Hematopoietic multipotent progenitor cell treated with erythropoietin and hydrocortisone succinate and interleukin-3 and kit ligand, for 6 days (in vitro differentiated cells): ENCODE measurements around the gene PRPF40A.

Experiments
- DNase-seq: peaks from one replicate; pipeline ENCODE4 v3.0.0-alpha.2; 2015

PRPF40A gene

GRCh38 chr2:152716805-152717227 is 445 bp downstream of the PRPF40A start:
- peak; percentile 75 for DNase-seq

GRCh38 chr2:152715854-152716428 is 1.3 kb downstream of the PRPF40A start:
- peak; percentile 87 for DNase-seq

- no peak for DNase-seq
Observed at GRCh38 chr2:152715112-152715511, 2.1 kb downstream of the PRPF40A start.

- DNase-seq, result no peak
Observed at GRCh38 chr2:152710713-152711112, 6.5 kb downstream of the PRPF40A start.

- no peak for DNase-seq
Observed at GRCh38 chr2:152708742-152709141, 8.5 kb downstream of the PRPF40A start.

- no peak for DNase-seq
Observed at GRCh38 chr2:152706477-152707021, 10.7 kb downstream of the PRPF40A start.

GRCh38 chr2:152701198-152701597 is 16.1 kb downstream of the PRPF40A start:
- no peak for DNase-seq

GRCh38 chr2:152696476-152696875 is 20.8 kb downstream of the PRPF40A start:
- DNase-seq, result no peak

- no peak for DNase-seq
Observed at GRCh38 chr2:152695763-152696162, 21.5 kb downstream of the PRPF40A start.

GRCh38 chr2:152694161-152694661 is 23.1 kb downstream of the PRPF40A start:
- DNase-seq, result peak; percentile 60

GRCh38 chr2:152693033-152693432 is 24.2 kb downstream of the PRPF40A start:
- DNase-seq, result no peak

GRCh38 chr2:152686321-152686720 is 30.9 kb downstream of the PRPF40A start:
- DNase-seq, result no peak

- no peak for DNase-seq
Observed at GRCh38 chr2:152683400-152683799, 33.9 kb downstream of the PRPF40A start.

GRCh38 chr2:152682663-152683062 is 34.6 kb downstream of the PRPF40A start:
- DNase-seq, result no peak

- DNase-seq, result no peak
Observed at GRCh38 chr2:152678808-152679207, 38.5 kb downstream of the PRPF40A start.

- DNase-seq, result no peak
Observed at GRCh38 chr2:152676461-152676860, 40.8 kb downstream of the PRPF40A start.

GRCh38 chr2:152674334-152674733 is 42.9 kb downstream of the PRPF40A start:
- DNase-seq, result no peak

- DNase-seq, result no peak
Observed at GRCh38 chr2:152664725-152665124, 52.5 kb downstream of the PRPF40A start.

- no peak for DNase-seq
Observed at GRCh38 chr2:152661076-152661475, 56.2 kb downstream of the PRPF40A start.

GRCh38 chr2:152658221-152658620 is 59.0 kb downstream of the PRPF40A start:
- DNase-seq, result no peak

GRCh38 chr2:152657043-152657442 is 60.2 kb downstream of the PRPF40A start:
- no peak for DNase-seq

GRCh38 chr2:152655880-152656279 is 61.4 kb downstream of the PRPF40A start:
- no peak for DNase-seq

- DNase-seq, result no peak
Observed at GRCh38 chr2:152651834-152652233, 65.4 kb downstream of the PRPF40A start.

- no peak for DNase-seq
Observed at GRCh38 chr2:152650768-152651371, 66.4 kb downstream of the PRPF40A start.

GRCh38 chr2:152649997-152650396 is 67.3 kb downstream of the PRPF40A start:
- no peak for DNase-seq
